H1 (cell line): Measurements from ENCODE around the gene RBM38. TPM values are rescaled to one million over a fixed set of nuclear protein-coding genes. Genes with fewer than 3 reads are reported as not detected.

Experiments
- CTCF ChIA-PET: fragments of 300-600 bp; sonication (Branson Sonifier 250); formaldehyde crosslinking; loops from one replicate; lab custom pipeline; 2021; ENCODE audit not compliant: partially characterized antibody; lab: Charles Lee
- POLR2A ChIA-PET: fragments of 300-600 bp; sonication (Branson Sonifier 250); formaldehyde crosslinking; loops from one replicate; lab custom pipeline; 2021; ENCODE audit warnings: inconsistent platforms; ENCODE audit not compliant: partially characterized antibody; lab: Charles Lee
- DNase-seq, 2 experiments: peaks; one replicate each; pipeline versions ENCODE4 v3.0.0 to v3.0.0-alpha.2; 2010 to 2022; ENCODE audit warnings: low spot score in 2 of 2, low read depth in 1 of 2, mixed read lengths in 1 of 2
- FAIRE-seq: peaks from 2 replicates; lab custom pipeline; 2011; peaks lifted over from hg19 to GRCh38; lab: Jason Lieb, UNC
- H2AFZ ChIP-seq: 2 replicates; pipeline ENCODE4 v1.8.1; 2012; ENCODE audit warnings: low read length, inconsistent platforms
- H2AK5ac ChIP-seq: 2 replicates; pipeline ENCODE4 v1.6.1; 2013; ENCODE audit warnings: low read depth, low read length
- H2BK120ac ChIP-seq: replicated peaks from 2 replicates; pipeline ENCODE3; 2013; ENCODE audit warnings: low read depth, low read length, inconsistent platforms
- H2BK12ac ChIP-seq: 2 replicates; pipeline ENCODE4 v1.6.1; 2013; ENCODE audit warnings: low read depth, low read length
- H2BK15ac ChIP-seq: 2 replicates; pipeline ENCODE4 v1.6.1; 2013; ENCODE audit warnings: low read length
- H2BK20ac ChIP-seq: 2 replicates; pipeline ENCODE4 v1.6.1; 2013; ENCODE audit warnings: low read length
- H2BK5ac ChIP-seq: 2 replicates; pipeline ENCODE4 v1.6.1; 2013; ENCODE audit warnings: low read depth, low read length
- H3K14ac ChIP-seq: 2 replicates; pipeline ENCODE4 v1.6.1; 2013; ENCODE audit warnings: inconsistent platforms; ENCODE audit not compliant: insufficient read length
- H3K18ac ChIP-seq: 2 replicates; pipeline ENCODE4 v1.6.1; 2013; ENCODE audit warnings: low read length; ENCODE audit errors: extremely low read depth
- H3K23ac ChIP-seq: 2 replicates; pipeline ENCODE4 v1.6.1; 2013; ENCODE audit warnings: inconsistent platforms; ENCODE audit not compliant: insufficient read length
- H3K23me2 ChIP-seq: 2 replicates; pipeline ENCODE4 v1.6.1; 2013; ENCODE audit warnings: low read depth, low read length
- H3K27ac ChIP-seq: 2 replicates; pipeline ENCODE4 v1.6.1; 2011; ENCODE audit warnings: low read depth, low read length, inconsistent platforms
- H3K27me3 ChIP-seq, 4 experiments: replicated peaks in 1 of 4; 1 replicate in 1 of 4; 2 replicates in 3 of 4; pipeline versions ENCODE4 v1.6.1 to v1.8.1; 2011 to 2013; ENCODE audit warnings: low read length in 3 of 4, mild to moderate bottlenecking in 3 of 4, inconsistent platforms in 2 of 4, mixed read lengths in 2 of 4, moderate library complexity in 1 of 4; ENCODE audit not compliant: control insufficient read depth in 3 of 4, insufficient read depth in 3 of 4; ENCODE audit errors: extremely low read depth in 1 of 4
- H3K36me3 ChIP-seq, 4 experiments: 2 replicates each; pipeline versions ENCODE4 v1.6.1 to v1.8.1; 2011 to 2013; ENCODE audit warnings: mild to moderate bottlenecking in 4 of 4, low read length in 3 of 4, moderate library complexity in 2 of 4, control low read depth in 1 of 4, inconsistent platforms in 1 of 4; ENCODE audit not compliant: insufficient read depth in 4 of 4, control insufficient read depth in 2 of 4
- H3K4ac ChIP-seq: replicated peaks from 2 replicates; pipeline ENCODE3; 2013; ENCODE audit warnings: low read length, low read depth, mixed read lengths, inconsistent platforms; ENCODE audit not compliant: insufficient read length
- H3K4me1 ChIP-seq, 4 experiments: replicated peaks in 1 of 4; 1 replicate in 1 of 4; 2 replicates in 3 of 4; pipeline versions ENCODE4 v1.6.1 to v1.8.1; 2011 to 2013; ENCODE audit warnings: low read length in 3 of 4, inconsistent platforms in 2 of 4, mixed read lengths in 1 of 4; ENCODE audit not compliant: insufficient read depth in 4 of 4, control insufficient read depth in 3 of 4
- H3K4me2 ChIP-seq, 2 experiments: 2 replicates each; pipeline versions ENCODE4 v1.6.1 to v1.8.1; 2011 to 2013; ENCODE audit warnings: low read depth in 2 of 2, low read length in 2 of 2, control low read depth in 1 of 2, inconsistent platforms in 1 of 2, mild to moderate bottlenecking in 1 of 2; ENCODE audit not compliant: insufficient read depth in 1 of 2
- H3K4me3 ChIP-seq, 4 experiments: fragments of 200-600, 300-600 bp in 1 of 4; sonication (generic), shearing (Covaris generic), sonication (Bioruptor Twin) in 1 of 4; 2 replicates each; pipeline versions ENCODE4 v1.5.1 to v1.8.1; 2011 to 2016; ENCODE audit warnings: low read length in 4 of 4, low read depth in 3 of 4, control low read depth in 2 of 4, inconsistent platforms in 2 of 4, mild to moderate bottlenecking in 2 of 4, mixed read lengths in 1 of 4, moderate library complexity in 1 of 4; ENCODE audit not compliant: insufficient read depth in 2 of 4; ENCODE audit errors: extremely low read depth in 1 of 4
- H3K56ac ChIP-seq: replicated peaks from 2 replicates; pipeline ENCODE3; 2013; ENCODE audit warnings: low read depth, mild to moderate bottlenecking, mixed read lengths, low read length, inconsistent platforms; ENCODE audit not compliant: insufficient read length
- H3K79me1 ChIP-seq: 2 replicates; pipeline ENCODE4 v1.6.1; 2013; ENCODE audit warnings: low read depth, low read length, control low read depth
- H3K79me2 ChIP-seq, 2 experiments: 2 replicates each; pipeline versions ENCODE4 v1.6.1 to v1.8.1; 2012 to 2013; ENCODE audit warnings: low read length in 2 of 2, mild to moderate bottlenecking in 2 of 2, inconsistent platforms in 1 of 2; ENCODE audit not compliant: insufficient read depth in 2 of 2, control insufficient read depth in 1 of 2
- H3K9ac ChIP-seq, 4 experiments: replicated peaks in 1 of 4; 1 replicate in 1 of 4; 2 replicates in 3 of 4; pipeline versions ENCODE4 v1.6.1 to v1.8.1; 2011 to 2013; ENCODE audit warnings: low read depth in 3 of 4, low read length in 3 of 4, control low read depth in 2 of 4, mild to moderate bottlenecking in 2 of 4, moderate library complexity in 2 of 4, inconsistent platforms in 1 of 4; ENCODE audit errors: extremely low read depth in 1 of 4
- H3K9me3 ChIP-seq, 2 experiments: 2 replicates each; pipeline versions ENCODE4 v1.6.1 to v1.8.1; 2012 to 2013; ENCODE audit warnings: mild to moderate bottlenecking in 2 of 2, moderate library complexity in 2 of 2, control low read depth in 1 of 2, inconsistent platforms in 1 of 2, low read depth in 1 of 2, low read length in 1 of 2, mixed read lengths in 1 of 2; ENCODE audit not compliant: insufficient read depth in 2 of 2
- H4K20me1 ChIP-seq, 2 experiments: replicated peaks in 1 of 2; 2 replicates each; pipeline versions ENCODE3 to v1.8.1; 2011 to 2013; ENCODE audit warnings: inconsistent platforms in 2 of 2, low read length in 2 of 2, mild to moderate bottlenecking in 1 of 2; ENCODE audit not compliant: insufficient read depth in 2 of 2, control insufficient read depth in 1 of 2
- H4K5ac ChIP-seq: 2 replicates; pipeline ENCODE4 v1.6.1; 2013; ENCODE audit warnings: low read length, low read depth, mixed read lengths, inconsistent platforms; ENCODE audit not compliant: insufficient read length
- H4K8ac ChIP-seq: 2 replicates; pipeline ENCODE4 v1.8.0; 2013; ENCODE audit warnings: mild to moderate bottlenecking, moderate library complexity, low read length, inconsistent platforms; ENCODE audit not compliant: insufficient read depth; ENCODE audit errors: extremely low read depth
- H4K91ac ChIP-seq: replicated peaks from 2 replicates; pipeline ENCODE3; 2013; ENCODE audit warnings: low read length, mixed read lengths, inconsistent platforms; ENCODE audit not compliant: insufficient read length
- EGR1 ChIP-seq: IDR thresholded peaks from 2 replicates; pipeline ENCODE4 v1.6.1; 2011; ENCODE audit warnings: low read depth, low read length, borderline replicate concordance
- NRF1 ChIP-seq: IDR thresholded peaks from 2 replicates; pipeline ENCODE4 v1.6.1; 2011; ENCODE audit warnings: mild to moderate bottlenecking, low read depth, low read length, improper control_type of control experiment
- SRF ChIP-seq: IDR thresholded peaks from 2 replicates; pipeline ENCODE4 v1.6.1; 2011; ENCODE audit warnings: mild to moderate bottlenecking, low read depth, low read length, moderate library complexity
- WGBS, 2 experiments: shearing (Covaris generic) in 1 of 2; methylation state at CpG; one replicate each; pipeline versions ENCODE4 v1.1.6 to v1.1.7; 2013 to 2015; ENCODE audit warnings: low lambda C conversion rate in 2 of 2, mixed read lengths in 2 of 2, inconsistent platforms in 1 of 2, low coverage in 1 of 2, missing lambda C conversion rate in 1 of 2; ENCODE audit not compliant: insufficient replicate concordance in 2 of 2, insufficient coverage in 1 of 2, insufficient read length in 1 of 2; ENCODE audit errors: extremely low coverage in 1 of 2, missing lambda C conversion rate in 1 of 2; 5-methylcytosine and 5-hydroxymethylcytosine counted together
- polyA plus RNA-seq, 7 experiments: library from polyadenylated mRNA; depleted of rRNA in 3 of 7; stranded (reverse) in 5 of 7; unstranded in 2 of 7; fragments of >200 nt in 5 of 7; fragments of 200-250 nt in 2 of 7; gene quantifications; 1 replicate in 5 of 7; 2 replicates in 1 of 7; 4 replicates in 1 of 7; pipeline versions ENCODE4 v1.2.1 to v1.2.3, GENCODE V29; 2011 to 2013; ENCODE audit warnings: missing spikeins in 2 of 7, mixed read lengths in 2 of 7
- total RNA-seq: library from RNA; stranded (reverse); fragmentation: NEBNext Ultra II Directional; extraction: Animal tissue kit (Norgen Biotek cat#: 25700); gene quantifications from 2 replicates; pipeline ENCODE4 v1.2.1, GENCODE V29; 2021
- TF ChIP-seq, protein P1 (sequence below): IDR thresholded peaks from 2 replicates; pipeline ENCODE4 v1.6.1; 2012; ENCODE audit warnings: low read length, inconsistent platforms
- TF ChIP-seq, protein P2 (sequence below): IDR thresholded peaks from 2 replicates; pipeline ENCODE4 v1.6.1; 2012; ENCODE audit warnings: inconsistent platforms

Gene RBM38
- total and polyA plus RNA-seq, 2 of the 8 experiments (the other 6 are each of a cell fraction or from before 2014, with no cell fraction given): 57.7 to 109 TPM

DNA sequence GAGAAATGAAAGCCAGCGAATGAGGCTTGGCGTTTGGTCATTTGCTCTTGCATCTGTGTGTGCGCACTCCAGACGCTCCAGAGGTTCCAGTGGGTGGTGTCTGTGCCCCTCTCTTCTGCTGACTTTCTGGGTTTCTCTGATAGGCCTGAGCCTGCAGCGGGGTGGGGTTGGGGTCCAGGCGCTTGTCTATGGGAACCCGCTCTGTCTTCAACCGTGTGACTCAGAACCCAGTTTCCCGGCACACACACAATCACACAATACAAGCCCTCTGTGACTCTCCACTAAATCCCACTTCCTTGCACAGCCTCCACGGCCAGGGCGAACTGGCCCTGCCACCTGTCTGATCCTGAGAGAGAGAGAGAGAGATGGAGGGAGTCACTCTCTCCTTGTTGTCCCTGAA lies 24.6 kb downstream of the RBM38 start:
- no peak overlapping the region for H4K91ac ChIP-seq
- H3K23ac ChIP-seq: no peak overlapping the region
- no peaks in the 10 kb centered on the region for H3K27me3 ChIP-seq
- no peak overlapping the region for H3K4ac ChIP-seq
- no peak overlapping the region for H3K14ac ChIP-seq
- ChIA-PET CTCF (interaction anchor here (0.6 to 1.8 kb wide), 9 partner anchors 14 to 291 kb away, joined by 3 to 6 read pairs (median 4); no protein-coding TSS in a partner anchor), POLR2A (interaction anchor here (1.3 kb wide), 1 partner anchor 9 kb away, joined by 4 read pairs; no protein-coding TSS in a partner anchor)
- FAIRE-seq (no peak), DNase-seq (no peak)
- peaks cover 0 to 3% of the 10 kb centered on the region in 2 experiments for H4K20me1 ChIP-seq
- H2BK15ac ChIP-seq: no peak overlapping the region
- H2BK12ac ChIP-seq: 0 out of 2 replicates have a peak overlapping the region, but pooled peaks have one; percentile 2
- no peaks in the 10 kb centered on the region for H3K36me3 ChIP-seq
- H3K4me1 ChIP-seq: no peaks in the 10 kb centered on the region
- no peak overlapping the region for H2AFZ ChIP-seq
- no peak overlapping the region; the same call in 1 of the 2 replicates for H2AK5ac ChIP-seq
- no peaks in the 10 kb centered on the region for H3K79me1 ChIP-seq
- no peak for TF ChIP-seq NRF1
- no peak for TF ChIP-seq SRF
- TF ChIP-seq, protein P1, sequence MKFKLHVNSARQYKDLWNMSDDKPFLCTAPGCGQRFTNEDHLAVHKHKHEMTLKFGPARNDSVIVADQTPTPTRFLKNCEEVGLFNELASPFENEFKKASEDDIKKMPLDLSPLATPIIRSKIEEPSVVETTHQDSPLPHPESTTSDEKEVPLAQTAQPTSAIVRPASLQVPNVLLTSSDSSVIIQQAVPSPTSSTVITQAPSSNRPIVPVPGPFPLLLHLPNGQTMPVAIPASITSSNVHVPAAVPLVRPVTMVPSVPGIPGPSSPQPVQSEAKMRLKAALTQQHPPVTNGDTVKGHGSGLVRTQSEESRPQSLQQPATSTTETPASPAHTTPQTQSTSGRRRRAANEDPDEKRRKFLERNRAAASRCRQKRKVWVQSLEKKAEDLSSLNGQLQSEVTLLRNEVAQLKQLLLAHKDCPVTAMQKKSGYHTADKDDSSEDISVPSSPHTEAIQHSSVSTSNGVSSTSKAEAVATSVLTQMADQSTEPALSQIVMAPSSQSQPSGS: no peak
- no peak for TF ChIP-seq EGR1
- TF ChIP-seq, protein P2, sequence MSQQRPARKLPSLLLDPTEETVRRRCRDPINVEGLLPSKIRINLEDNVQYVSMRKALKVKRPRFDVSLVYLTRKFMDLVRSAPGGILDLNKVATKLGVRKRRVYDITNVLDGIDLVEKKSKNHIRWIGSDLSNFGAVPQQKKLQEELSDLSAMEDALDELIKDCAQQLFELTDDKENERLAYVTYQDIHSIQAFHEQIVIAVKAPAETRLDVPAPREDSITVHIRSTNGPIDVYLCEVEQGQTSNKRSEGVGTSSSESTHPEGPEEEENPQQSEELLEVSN: no peak
- H4K8ac ChIP-seq: no peak overlapping the region
- H3K27ac ChIP-seq: no peak overlapping the region
- no peak overlapping the region for H3K4me3 ChIP-seq
- no peak overlapping the region for H3K18ac ChIP-seq
- peaks cover 5% of the 10 kb centered on the region; the same call in 1 of the 2 replicates for H3K23me2 ChIP-seq
- H3K79me2 ChIP-seq: no peaks in the 10 kb centered on the region
- H2BK120ac ChIP-seq: no peak overlapping the region
- no peak overlapping the region for H4K5ac ChIP-seq
- no peak overlapping the region for H3K4me2 ChIP-seq
- no peak overlapping the region for H2BK5ac ChIP-seq
- no peak overlapping the region for H3K9ac ChIP-seq
- 91% methylated on average over 11 of the region's 11 CpGs; no CpG with 5 or more reads in 1 of the 2 experiments for WGBS, 2 experiments
- no peaks in the 10 kb centered on the region for H3K9me3 ChIP-seq
- H3K56ac ChIP-seq: no peak overlapping the region
- no peak overlapping the region for H2BK20ac ChIP-seq
